WERI-Rb-1 (cell line): ENCODE results near the gene DRAXIN.

Experiments
- DNase-seq: peaks from one replicate; pipeline ENCODE4 v3.0.0-alpha.2; 2020
- H3K27ac ChIP-seq: fragments of 250-450 bp; sonication (Bioruptor Pico); 2 replicates; pipeline ENCODE4 v1.5.1; 2020; ENCODE audit warnings: mild to moderate bottlenecking, moderate library complexity
- H3K27me3 ChIP-seq: fragments of 250-450 bp; sonication (Bioruptor Pico); 2 replicates; pipeline ENCODE4 v1.5.1; 2021; ENCODE audit warnings: mild to moderate bottlenecking, low read depth, moderate library complexity; ENCODE audit not compliant: insufficient read depth, severe bottlenecking
- H3K36me3 ChIP-seq: fragments of 250-450 bp; sonication (Bioruptor Pico); 2 replicates; pipeline ENCODE4 v1.5.1; 2020; ENCODE audit warnings: mild to moderate bottlenecking, moderate library complexity
- H3K4me3 ChIP-seq: 2 replicates; pipeline ENCODE4 v1.5.1; 2011; ENCODE audit warnings: low read depth, mild to moderate bottlenecking, control low read depth, low read length
- H3K9me3 ChIP-seq: fragments of 250-450 bp; sonication (Bioruptor Pico); 2 replicates; pipeline ENCODE4 v1.5.1; 2021; ENCODE audit warnings: mild to moderate bottlenecking, moderate library complexity; ENCODE audit not compliant: severe bottlenecking
- TF ChIP-seq, protein P1 (sequence below): IDR thresholded peaks from 2 replicates; pipeline ENCODE4 v1.5.1; 2011; ENCODE audit warnings: low read depth, mild to moderate bottlenecking, control low read depth, inconsistent platforms, low read length

The DRAXIN gene

DNA sequence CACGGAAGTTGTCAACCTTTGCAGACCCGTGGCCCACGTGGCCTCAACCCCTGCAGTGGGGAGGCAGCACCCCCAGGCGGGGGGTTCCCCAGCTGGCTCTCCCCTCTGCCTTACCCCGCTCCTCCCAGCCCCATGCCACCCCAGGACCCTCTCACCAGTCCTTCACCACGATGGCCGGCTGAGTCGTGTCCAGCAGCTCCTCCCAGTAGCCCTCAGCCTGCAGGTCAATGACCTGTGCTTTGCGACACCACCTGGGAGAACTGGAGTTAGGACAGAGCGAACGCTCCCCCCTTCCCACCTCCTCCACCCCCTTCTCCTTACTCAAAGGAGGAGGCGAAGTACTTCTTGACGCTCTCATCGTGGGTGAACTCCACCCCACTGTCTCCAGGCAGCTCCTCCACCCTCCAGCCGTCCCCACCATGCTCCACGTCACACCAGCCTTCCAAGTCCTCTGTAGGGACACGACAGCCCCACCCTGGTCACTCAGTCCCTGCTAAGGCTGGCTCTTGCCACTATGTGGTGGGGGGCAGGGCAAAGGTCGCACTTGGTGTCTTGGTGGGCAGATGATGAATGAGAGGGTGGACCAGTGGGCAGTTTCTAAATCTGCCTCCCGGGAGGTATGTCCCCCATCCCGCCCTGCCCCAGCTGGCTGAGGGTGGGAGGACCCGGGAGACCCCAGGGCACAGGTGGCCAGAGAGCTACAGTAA lies 41.7 kb upstream of the DRAXIN start:
- TF ChIP-seq, protein P1, sequence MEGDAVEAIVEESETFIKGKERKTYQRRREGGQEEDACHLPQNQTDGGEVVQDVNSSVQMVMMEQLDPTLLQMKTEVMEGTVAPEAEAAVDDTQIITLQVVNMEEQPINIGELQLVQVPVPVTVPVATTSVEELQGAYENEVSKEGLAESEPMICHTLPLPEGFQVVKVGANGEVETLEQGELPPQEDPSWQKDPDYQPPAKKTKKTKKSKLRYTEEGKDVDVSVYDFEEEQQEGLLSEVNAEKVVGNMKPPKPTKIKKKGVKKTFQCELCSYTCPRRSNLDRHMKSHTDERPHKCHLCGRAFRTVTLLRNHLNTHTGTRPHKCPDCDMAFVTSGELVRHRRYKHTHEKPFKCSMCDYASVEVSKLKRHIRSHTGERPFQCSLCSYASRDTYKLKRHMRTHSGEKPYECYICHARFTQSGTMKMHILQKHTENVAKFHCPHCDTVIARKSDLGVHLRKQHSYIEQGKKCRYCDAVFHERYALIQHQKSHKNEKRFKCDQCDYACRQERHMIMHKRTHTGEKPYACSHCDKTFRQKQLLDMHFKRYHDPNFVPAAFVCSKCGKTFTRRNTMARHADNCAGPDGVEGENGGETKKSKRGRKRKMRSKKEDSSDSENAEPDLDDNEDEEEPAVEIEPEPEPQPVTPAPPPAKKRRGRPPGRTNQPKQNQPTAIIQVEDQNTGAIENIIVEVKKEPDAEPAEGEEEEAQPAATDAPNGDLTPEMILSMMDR = no peak
- H3K9me3 ChIP-seq = no peaks in the 10 kb centered on the region
- no peak overlapping the region for H3K27ac ChIP-seq
- no peak overlapping the region for H3K4me3 ChIP-seq
- no peak for DNase-seq
- no peaks in the 10 kb centered on the region for H3K27me3 ChIP-seq
- no peaks in the 10 kb centered on the region for H3K36me3 ChIP-seq

DNA sequence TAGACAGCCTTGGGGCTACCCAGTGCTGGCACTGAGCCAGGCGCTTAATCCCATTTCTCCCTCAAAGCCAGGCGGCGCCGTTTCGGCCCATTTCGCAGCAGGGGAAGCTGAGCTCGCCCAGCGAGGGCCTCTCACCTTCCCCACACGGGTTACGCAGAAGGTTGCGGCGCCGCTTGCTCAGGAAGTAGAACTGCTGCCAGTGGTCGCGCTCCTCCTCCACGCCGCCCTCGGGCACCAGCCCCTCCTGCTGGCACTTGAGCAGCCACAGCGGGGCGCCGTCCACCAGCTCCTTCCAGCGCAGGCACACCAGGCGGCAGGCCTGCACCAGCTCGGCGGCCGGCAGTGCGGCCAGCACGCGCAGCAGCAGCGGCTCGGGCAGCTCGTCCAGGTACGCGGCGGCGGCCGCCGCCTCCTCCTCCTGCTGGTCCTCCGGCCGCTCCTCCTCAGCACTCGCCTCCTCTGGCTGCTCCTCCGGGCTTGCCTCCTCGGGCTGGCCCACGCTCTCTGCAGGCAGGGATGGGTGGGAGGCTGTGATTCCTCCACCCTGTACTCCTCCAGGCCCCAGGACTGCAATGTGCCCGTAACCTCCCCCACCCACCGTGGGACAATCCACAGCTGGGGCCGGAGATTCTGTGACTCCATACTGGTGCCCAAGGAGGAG lies 41.0 kb upstream of the DRAXIN start:
- peak; percentile 81 for DNase-seq
- Histone ChIP-seq H3K36me3 (no peaks in the 10 kb centered on the region), H3K4me3 (no peak overlapping the region; the same call in none of the 2 replicates), H3K27me3 (no peaks in the 10 kb centered on the region), H3K9me3 (no peaks in the 10 kb centered on the region), H3K27ac (no peak overlapping the region)
- TF ChIP-seq, protein P1 = peak; percentile 81

DNA sequence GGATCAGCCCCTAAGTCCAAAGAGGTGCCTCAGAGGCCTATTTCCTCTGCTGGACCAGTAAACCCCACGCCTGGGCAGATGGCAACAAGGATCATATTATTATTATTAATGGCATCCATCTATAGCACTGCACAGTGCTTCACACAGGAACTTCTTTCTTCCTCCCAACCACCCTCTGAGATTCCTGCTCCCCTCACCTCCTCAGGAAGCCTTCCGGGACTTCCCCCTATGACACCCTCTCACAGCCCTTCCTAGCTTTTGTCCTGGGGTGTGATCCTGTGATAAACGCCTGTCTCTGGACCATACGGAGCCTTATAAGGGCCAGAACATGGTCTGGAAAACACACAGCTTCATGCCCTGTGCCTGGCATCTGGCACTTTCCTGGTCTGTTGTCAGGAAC lies 40.5 kb upstream of the DRAXIN start:
- Histone ChIP-seq H3K27ac (no peak overlapping the region), H3K36me3 (peaks cover 2% of the 10 kb centered on the region; the same call in 1 of the 2 replicates), H3K4me3 (no peak overlapping the region; the same call in 1 of the 2 replicates), H3K27me3 (no peaks in the 10 kb centered on the region), H3K9me3 (no peaks in the 10 kb centered on the region)
- TF ChIP-seq, protein P1 = no peak
- no peak for DNase-seq

DNA sequence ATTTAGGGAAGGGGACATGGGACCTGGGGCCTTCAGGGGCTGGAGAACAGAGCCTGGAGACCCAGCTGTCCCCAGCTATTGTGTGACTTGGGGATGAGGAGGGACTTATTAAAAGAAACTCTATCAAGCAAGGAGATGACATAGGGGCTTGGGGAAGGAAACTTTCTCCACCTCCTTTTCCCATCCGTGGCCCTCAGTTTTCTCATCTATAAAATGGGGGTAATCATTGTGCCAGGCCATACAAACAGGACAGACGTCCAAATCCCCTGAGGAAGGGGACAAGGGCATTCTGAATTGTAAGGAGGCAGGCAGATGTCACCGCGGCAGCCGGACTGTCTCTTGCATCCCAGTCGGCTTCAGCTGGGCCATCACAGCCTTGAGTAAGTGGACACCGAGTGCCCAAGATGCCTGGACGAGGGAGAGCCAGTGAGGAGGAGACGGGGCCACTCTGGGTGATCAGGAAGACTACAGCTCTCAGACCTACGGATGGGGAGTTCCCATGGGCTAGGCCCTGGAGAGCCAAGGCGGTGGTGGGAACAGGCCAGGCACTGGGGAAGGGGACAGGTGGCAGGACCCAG lies 39.2 kb upstream of the DRAXIN start:
- Histone ChIP-seq H3K36me3 (peaks cover 8% of the 10 kb centered on the region), H3K27ac (no peak overlapping the region), H3K27me3 (no peaks in the 10 kb centered on the region), H3K4me3 (no peak overlapping the region), H3K9me3 (no peaks in the 10 kb centered on the region)
- DNase-seq = no peak
- TF ChIP-seq, protein P1 = no peak

DNA sequence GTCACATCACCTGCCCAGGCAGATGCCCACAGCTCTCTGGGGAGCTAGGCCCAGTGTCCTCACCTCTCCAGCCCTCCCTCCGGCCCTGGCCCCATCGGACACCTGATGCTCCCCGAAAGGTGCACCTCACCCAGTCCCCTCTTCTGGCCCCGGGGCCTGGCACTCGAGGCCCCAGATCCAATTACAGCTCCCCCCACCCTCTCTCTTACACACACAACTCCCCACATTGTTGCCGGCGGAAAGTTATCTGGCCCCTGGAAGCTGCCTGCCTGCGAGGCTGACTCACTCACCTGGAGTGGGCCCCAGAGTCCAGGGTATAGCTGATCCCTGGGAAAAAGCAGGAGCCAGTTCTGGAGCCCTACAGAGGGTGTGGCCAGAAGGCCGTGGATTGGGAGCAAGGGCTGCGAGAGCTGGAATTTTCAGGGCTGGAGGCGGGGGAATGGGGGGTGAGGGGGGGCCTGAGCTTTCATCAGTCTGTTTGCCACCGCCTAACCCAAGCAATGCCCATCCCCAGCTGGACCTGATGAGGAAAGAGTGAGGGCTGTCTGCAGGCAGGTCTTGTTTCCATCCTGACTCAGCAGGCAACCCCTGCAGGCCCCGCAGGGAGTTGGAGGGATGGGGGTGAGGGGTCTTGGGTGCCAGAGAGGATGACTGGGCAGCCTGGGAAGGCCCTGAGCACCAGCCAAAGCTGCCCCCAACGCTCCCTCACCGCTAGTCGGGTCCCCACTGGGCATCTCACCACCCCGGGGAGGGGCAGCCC lies 38.2 kb upstream of the DRAXIN start:
- no peaks in the 10 kb centered on the region for H3K27me3 ChIP-seq
- no peak overlapping the region for H3K27ac ChIP-seq
- no peak for DNase-seq

More for the DNA sequence above, 38.2 kb upstream of the DRAXIN start:
- Histone ChIP-seq H3K9me3 (no peaks in the 10 kb centered on the region), H3K4me3 (no peak overlapping the region), H3K36me3 (peaks cover 11% of the 10 kb centered on the region)
- TF ChIP-seq, protein P1 = no peak
